ENCODE results near the gene AIF1L. TPM values are rescaled to one million over a fixed set of nuclear protein-coding genes. Genes with fewer than 3 reads are reported as not detected.
A peak's percentile ranks its signal among the peaks of the same experiment; 100 is the strongest.

The AIF1L gene
- total and polyA plus RNA-seq, 2 of the 13 experiments (the other 11 are each of a cell fraction or from before 2014, with no cell fraction given): 12.4 to 36.5 TPM

DNA sequence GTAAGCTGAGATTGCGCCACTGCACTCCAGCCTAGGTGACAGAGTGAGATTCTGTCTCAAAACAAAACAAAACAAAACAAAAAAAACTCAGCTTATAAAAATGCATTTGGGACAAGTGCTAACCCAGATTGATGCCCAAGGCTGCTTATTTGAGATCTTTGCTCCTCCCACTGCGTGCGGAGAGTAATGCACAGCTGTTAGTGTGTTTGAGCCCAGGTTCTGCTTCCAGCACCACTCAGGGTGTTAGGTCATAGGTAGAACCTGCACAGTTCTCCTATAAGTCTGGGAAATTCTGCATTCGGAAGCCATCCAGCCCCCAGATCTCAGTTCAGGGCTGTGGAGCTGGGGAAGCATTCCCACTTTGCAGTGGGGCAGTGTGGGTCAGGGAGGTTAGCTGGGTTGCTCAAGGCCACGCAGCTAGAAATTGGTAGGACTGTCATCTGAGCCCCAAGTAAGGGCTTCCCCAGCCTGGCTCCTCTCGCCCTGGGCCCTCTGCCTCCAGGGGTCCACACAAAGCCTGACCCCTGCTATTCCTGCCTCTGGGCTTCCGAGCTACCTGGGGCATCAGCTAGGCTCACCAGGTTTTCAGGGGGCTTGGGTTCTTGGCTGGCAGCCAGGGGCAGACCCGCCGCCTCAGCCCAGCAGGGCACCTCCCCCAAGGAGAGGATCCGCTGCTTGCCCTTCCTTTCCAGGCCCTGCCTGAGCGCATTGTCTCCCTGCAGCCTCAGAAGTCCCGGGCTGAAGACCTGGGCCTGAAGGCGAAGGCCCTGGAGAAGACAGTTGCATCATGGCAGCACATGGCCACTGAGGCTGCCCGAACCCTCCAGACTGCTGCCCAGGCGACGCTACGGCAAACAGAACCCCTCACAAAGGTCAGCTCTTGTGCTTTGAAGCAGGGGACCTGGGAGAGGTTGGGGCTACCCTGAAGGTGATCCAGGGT is 17.6 kb upstream of the AIF1L start (continued):
- TF ChIP-seq PRDM15 (CRISPR knock-in tag; IDR thresholded peaks at IDR 0.05): no peak
- no peak for TF ChIP-seq AKAP8 (CRISPR knock-in tag; IDR thresholded peaks at IDR 0.05)
- no peak for TF ChIP-seq MLX (CRISPR knock-in tag; IDR thresholded peaks at IDR 0.05)
- no peak for TF ChIP-seq KLF12 (CRISPR knock-in tag; IDR thresholded peaks at IDR 0.05; ENCODE audit: borderline replicate concordance)
- TF ChIP-seq GTF3A (CRISPR knock-in tag; conservative IDR thresholded peaks at IDR 0.05): no peak
- peak; percentile 48; the same call in 1 of the 2 replicates for TF ChIP-seq ZNF782 (CRISPR knock-in tag; IDR thresholded peaks at IDR 0.05; ENCODE audit: borderline replicate concordance)
- TF ChIP-seq RELA (CRISPR knock-in tag; IDR thresholded peaks at IDR 0.05): no peak
- peak; percentile 63 for TF ChIP-seq ZFY (CRISPR knock-in tag; IDR thresholded peaks at IDR 0.05)
- peak; percentile 80 for TF ChIP-seq NR2F6 (IDR thresholded peaks at IDR 0.05)
- TF ChIP-seq NR2F6 (CRISPR knock-in tag; IDR thresholded peaks at IDR 0.05): peak; percentile 85
- no peak for TF ChIP-seq KDM3A (CRISPR knock-in tag; IDR thresholded peaks at IDR 0.05; ENCODE audit: low read depth)
- no peak for TF ChIP-seq PCBP2 (optimal IDR thresholded peaks at IDR 0.05; ENCODE audit: low read depth, low read length, poor library complexity, severe bottlenecking)
- TF ChIP-seq ESRRA (CRISPR knock-in tag; IDR thresholded peaks at IDR 0.05; ENCODE audit: low read depth): 0 out of 2 replicates have a peak, but pooled peaks have one; percentile 42
- TF ChIP-seq ZSCAN25 (CRISPR knock-in tag; IDR thresholded peaks at IDR 0.05): no peak
- no peak; the same call in 1 of the 2 replicates for TF ChIP-seq PHF20 (CRISPR knock-in tag; IDR thresholded peaks at IDR 0.05)
- TF ChIP-seq MTF1 (CRISPR knock-in tag; IDR thresholded peaks at IDR 0.05): 0 out of 2 replicates have a peak, but pooled peaks have one; percentile 26
- no peak for TF ChIP-seq SP1 (IDR thresholded peaks at IDR 0.05)
- no peak for TF ChIP-seq SP1 (CRISPR knock-in tag; IDR thresholded peaks at IDR 0.05)
- no peak for TF ChIP-seq ZNF484 (CRISPR knock-in tag; IDR thresholded peaks at IDR 0.05; ENCODE audit: borderline replicate concordance, low read depth)
- TF ChIP-seq GTF2F1 (IDR thresholded peaks at IDR 0.05; ENCODE audit: low read length): no peak
- no peak for TF ChIP-seq XBP1 (CRISPR knock-in tag; IDR thresholded peaks at IDR 0.05)
- no peak for TF ChIP-seq GATAD1 (CRISPR knock-in tag; IDR thresholded peaks at IDR 0.05)
- TF ChIP-seq, protein P1, sequence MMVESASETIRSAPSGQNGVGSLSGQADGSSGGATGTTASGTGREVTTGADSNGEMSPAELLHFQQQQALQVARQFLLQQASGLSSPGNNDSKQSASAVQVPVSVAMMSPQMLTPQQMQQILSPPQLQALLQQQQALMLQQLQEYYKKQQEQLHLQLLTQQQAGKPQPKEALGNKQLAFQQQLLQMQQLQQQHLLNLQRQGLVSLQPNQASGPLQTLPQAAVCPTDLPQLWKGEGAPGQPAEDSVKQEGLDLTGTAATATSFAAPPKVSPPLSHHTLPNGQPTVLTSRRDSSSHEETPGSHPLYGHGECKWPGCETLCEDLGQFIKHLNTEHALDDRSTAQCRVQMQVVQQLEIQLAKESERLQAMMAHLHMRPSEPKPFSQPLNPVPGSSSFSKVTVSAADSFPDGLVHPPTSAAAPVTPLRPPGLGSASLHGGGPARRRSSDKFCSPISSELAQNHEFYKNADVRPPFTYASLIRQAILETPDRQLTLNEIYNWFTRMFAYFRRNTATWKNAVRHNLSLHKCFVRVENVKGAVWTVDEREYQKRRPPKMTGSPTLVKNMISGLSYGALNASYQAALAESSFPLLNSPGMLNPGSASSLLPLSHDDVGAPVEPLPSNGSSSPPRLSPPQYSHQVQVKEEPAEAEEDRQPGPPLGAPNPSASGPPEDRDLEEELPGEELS (CRISPR knock-in tag; IDR thresholded peaks at IDR 0.05): peak; percentile 37
- TF ChIP-seq ZNF10 (CRISPR knock-in tag; IDR thresholded peaks at IDR 0.05; ENCODE audit: borderline replicate concordance, low read depth): no peak
- TF ChIP-seq ZNF546 (CRISPR knock-in tag; conservative IDR thresholded peaks at IDR 0.05): 0 out of 2 replicates have a peak, but pooled peaks have one; percentile 31
- TF ChIP-seq CENPX (CRISPR knock-in tag; IDR thresholded peaks at IDR 0.05): no peak
- TF ChIP-seq ZNF510 (CRISPR knock-in tag; IDR thresholded peaks at IDR 0.05; ENCODE audit: low read depth): no peak
